DND-41 (cell line): Measurements from ENCODE around the gene ADCK2.

ENCODE experiments used
- ATAC-seq: fragments of 200-7000 bp; cut with Tn5 transposase; 3 replicates; pipeline ENCODE4 v1.9.1; 2021; ENCODE audit warnings: low read depth; ENCODE audit not compliant: insufficient read depth
- DNase-seq: peaks from one replicate; pipeline ENCODE4 v3.0.0-alpha.2; 2020
- H2AFZ ChIP-seq: 2 replicates; pipeline ENCODE4 v1.6.0; 2012; ENCODE audit warnings: low read depth, low read length
- H3K27ac ChIP-seq: 2 replicates; pipeline ENCODE4 v1.5.1; 2012; ENCODE audit warnings: low read length, inconsistent platforms
- H3K27me3 ChIP-seq: fragments of 200-600 bp; sonication (generic); 2 replicates; pipeline ENCODE4 v1.6.0; 2012; ENCODE audit warnings: low read length, mild to moderate bottlenecking, inconsistent platforms; ENCODE audit not compliant: insufficient read depth, poor library complexity
- H3K36me3 ChIP-seq: 2 replicates; pipeline ENCODE4 v1.5.1; 2012; ENCODE audit warnings: low read length, inconsistent platforms; ENCODE audit not compliant: insufficient read depth
- H3K4me1 ChIP-seq: 2 replicates; pipeline ENCODE4 v1.5.1; 2012; ENCODE audit warnings: mild to moderate bottlenecking, low read length; ENCODE audit not compliant: insufficient read depth
- H3K4me2 ChIP-seq: 2 replicates; pipeline ENCODE4 v1.6.0; 2012; ENCODE audit warnings: mild to moderate bottlenecking, moderate library complexity, low read length, inconsistent platforms; ENCODE audit not compliant: insufficient read depth
- H3K4me3 ChIP-seq, 2 experiments: fragments of 200-600 bp in 1 of 2; shearing (Covaris generic) in 1 of 2; 2 replicates each; pipeline ENCODE4 v1.5.1; 2012 to 2016; ENCODE audit warnings: inconsistent platforms in 2 of 2, low read length in 2 of 2, mild to moderate bottlenecking in 2 of 2, low read depth in 1 of 2, moderate library complexity in 1 of 2
- H3K79me2 ChIP-seq: 2 replicates; pipeline ENCODE4 v1.6.0; 2012; ENCODE audit warnings: low read length, inconsistent platforms; ENCODE audit not compliant: insufficient read depth
- H3K9ac ChIP-seq: 2 replicates; pipeline ENCODE4 v1.6.0; 2012; ENCODE audit warnings: low read depth, mild to moderate bottlenecking, inconsistent platforms, low read length, moderate library complexity
- H3K9me3 ChIP-seq: 2 replicates; pipeline ENCODE4 v1.5.1; 2012; ENCODE audit warnings: low read length, moderate library complexity, mild to moderate bottlenecking, inconsistent platforms; ENCODE audit not compliant: insufficient read depth, severe bottlenecking
- H4K20me1 ChIP-seq: 2 replicates; pipeline ENCODE4 v1.6.0; 2012; ENCODE audit warnings: low read length; ENCODE audit not compliant: insufficient read depth
- EZH2 ChIP-seq: IDR thresholded peaks from 3 replicates; pipeline ENCODE4 v1.6.1; 2012; ENCODE audit warnings: borderline replicate concordance, low read depth, mild to moderate bottlenecking, moderate library complexity, low read length, inconsistent platforms; ENCODE audit not compliant: severe bottlenecking
- TF ChIP-seq, protein P1 (sequence below): IDR thresholded peaks from 2 replicates; pipeline ENCODE4 v1.5.1; 2012; ENCODE audit warnings: borderline replicate concordance, low read length, moderate library complexity, mild to moderate bottlenecking; ENCODE audit not compliant: poor library complexity, severe bottlenecking; ENCODE audit errors: extremely low read depth

ADCK2 gene

DNA sequence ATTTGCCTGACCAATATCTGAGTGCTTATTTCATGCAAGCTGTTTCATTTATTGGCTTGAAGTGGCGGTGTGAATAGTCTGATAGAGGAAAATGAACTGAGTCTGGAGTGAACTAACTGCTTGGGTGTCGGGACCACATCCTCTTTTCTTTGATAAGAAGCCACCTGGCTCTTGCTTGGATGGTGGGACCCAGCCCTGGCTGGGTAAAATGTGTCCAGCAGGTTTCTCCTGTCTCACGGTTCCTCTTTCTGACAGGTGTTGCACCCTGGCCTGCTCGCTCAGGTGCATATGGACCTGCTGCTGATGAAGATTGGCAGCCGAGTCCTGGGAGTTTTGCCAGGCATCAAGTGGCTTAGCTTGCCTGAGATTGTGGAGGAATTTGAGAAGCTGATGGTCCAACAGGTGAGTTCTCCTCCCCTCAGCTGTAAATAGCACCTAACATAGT, 1.6 kb downstream of the ADCK2 start:
- no peak overlapping the region for H2AFZ ChIP-seq
- H3K4me3 ChIP-seq = peak overlapping the region in 1 of 2 experiments; percentile 75; a peak in 2 of 4 replicates
- no peaks in the 10 kb centered on the region for H3K27me3 ChIP-seq
- H3K27ac ChIP-seq = peak overlapping the region; percentile 64
- H3K9me3 ChIP-seq = no peaks in the 10 kb centered on the region
- H3K9ac ChIP-seq = peak overlapping the region; percentile 72
- no peak for DNase-seq
- H3K79me2 ChIP-seq = peaks cover 17% of the 10 kb centered on the region
- peaks cover 46% of the 10 kb centered on the region for H3K4me1 ChIP-seq
- TF ChIP-seq EZH2 = no peak
- TF ChIP-seq, protein P1, sequence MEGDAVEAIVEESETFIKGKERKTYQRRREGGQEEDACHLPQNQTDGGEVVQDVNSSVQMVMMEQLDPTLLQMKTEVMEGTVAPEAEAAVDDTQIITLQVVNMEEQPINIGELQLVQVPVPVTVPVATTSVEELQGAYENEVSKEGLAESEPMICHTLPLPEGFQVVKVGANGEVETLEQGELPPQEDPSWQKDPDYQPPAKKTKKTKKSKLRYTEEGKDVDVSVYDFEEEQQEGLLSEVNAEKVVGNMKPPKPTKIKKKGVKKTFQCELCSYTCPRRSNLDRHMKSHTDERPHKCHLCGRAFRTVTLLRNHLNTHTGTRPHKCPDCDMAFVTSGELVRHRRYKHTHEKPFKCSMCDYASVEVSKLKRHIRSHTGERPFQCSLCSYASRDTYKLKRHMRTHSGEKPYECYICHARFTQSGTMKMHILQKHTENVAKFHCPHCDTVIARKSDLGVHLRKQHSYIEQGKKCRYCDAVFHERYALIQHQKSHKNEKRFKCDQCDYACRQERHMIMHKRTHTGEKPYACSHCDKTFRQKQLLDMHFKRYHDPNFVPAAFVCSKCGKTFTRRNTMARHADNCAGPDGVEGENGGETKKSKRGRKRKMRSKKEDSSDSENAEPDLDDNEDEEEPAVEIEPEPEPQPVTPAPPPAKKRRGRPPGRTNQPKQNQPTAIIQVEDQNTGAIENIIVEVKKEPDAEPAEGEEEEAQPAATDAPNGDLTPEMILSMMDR = no peak
- peak overlapping the region; percentile 88 for H3K4me2 ChIP-seq
- peaks cover 4% of the 10 kb centered on the region; the same call in 1 of the 2 replicates for H4K20me1 ChIP-seq
- ATAC-seq = no peak
- H3K36me3 ChIP-seq = peaks cover 34% of the 10 kb centered on the region

DNA sequence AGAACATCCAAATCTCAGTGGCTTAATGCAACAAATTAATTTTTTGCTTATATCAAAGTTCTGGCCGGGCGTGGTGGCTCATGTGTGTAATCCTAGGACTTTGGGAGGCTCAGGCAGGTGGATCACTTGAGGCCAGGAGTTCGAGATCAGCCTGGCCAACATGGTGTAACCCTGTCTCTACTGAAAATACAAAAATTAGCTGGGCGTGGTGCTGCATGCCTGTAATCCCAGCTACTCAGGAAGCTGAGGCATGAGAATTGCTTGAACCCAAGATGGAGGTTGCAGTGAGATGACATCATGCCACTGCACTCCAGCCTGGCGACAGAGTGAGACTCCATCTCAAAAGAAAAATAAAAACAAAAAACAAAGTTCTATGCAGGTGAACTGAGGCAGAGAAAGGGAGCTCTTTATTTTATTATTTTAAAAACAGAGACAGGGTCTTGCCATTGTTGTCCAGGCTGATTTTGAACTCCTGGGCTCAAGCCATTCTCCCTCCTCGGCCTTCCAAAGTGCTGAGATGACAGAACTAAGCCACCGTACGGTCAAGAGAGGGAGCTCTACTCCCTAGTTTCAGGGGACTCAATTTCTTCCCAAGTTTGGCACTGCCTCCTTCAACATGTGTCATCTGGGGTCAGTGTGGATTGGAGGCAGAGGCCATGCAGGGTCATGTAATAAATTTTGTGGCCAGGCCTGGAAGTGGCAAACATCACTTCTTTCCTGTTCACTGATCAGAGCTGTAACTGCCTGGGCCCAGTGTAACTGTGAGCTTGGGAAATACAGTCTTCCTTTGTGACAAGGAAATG, 2.4 kb downstream of the ADCK2 start:
- Histone ChIP-seq H3K4me3 (peak overlapping the region in 1 of 2 experiments; percentile 75; a peak in 1 of 4 replicates), H3K9ac (peak overlapping the region; percentile 72; the same call in 1 of the 2 replicates), H3K4me2 (peak overlapping the region; percentile 88), H3K27ac (peak overlapping the region; percentile 30), H3K4me1 (peaks cover 46% of the 10 kb centered on the region), H2AFZ (no peak overlapping the region), H3K79me2 (peaks cover 17% of the 10 kb centered on the region), H3K9me3 (no peaks in the 10 kb centered on the region), H3K36me3 (peaks cover 39% of the 10 kb centered on the region), H3K27me3 (no peaks in the 10 kb centered on the region), H4K20me1 (peaks cover 4% of the 10 kb centered on the region; the same call in 1 of the 2 replicates)
- ATAC-seq = no peak
- TF ChIP-seq, protein P1 = peak; percentile 60
- no peak for TF ChIP-seq EZH2
- no peak for DNase-seq

GRCh38 chr7:140675726-140676125, 3.0 kb downstream of the ADCK2 start:
- Histone ChIP-seq H3K4me2 (peak overlapping the region; percentile 88; the same call in 1 of the 2 replicates), H3K79me2 (peaks cover 17% of the 10 kb centered on the region), H3K36me3 (peaks cover 45% of the 10 kb centered on the region), H4K20me1 (peaks cover 6% of the 10 kb centered on the region; the same call in 1 of the 2 replicates), H2AFZ (no peak overlapping the region), H3K4me3 (peak overlapping the region in 1 of 2 experiments; percentile 22; a peak in 1 of 4 replicates), H3K9me3 (no peaks in the 10 kb centered on the region), H3K4me1 (peaks cover 46% of the 10 kb centered on the region), H3K27ac (peak overlapping the region; percentile 30), H3K27me3 (no peaks in the 10 kb centered on the region), H3K9ac (no peak overlapping the region)
- no peak for ATAC-seq
- TF ChIP-seq EZH2 = no peak
- TF ChIP-seq, protein P1 = no peak
- DNase-seq = no peak
